ENCODE results near the gene RASA4.
"Not testable (repeated sequence)": the region's sequence is repeated elsewhere in the genome, so short reads cannot be mapped to it uniquely, and the experiment has no call there.

DNA sequence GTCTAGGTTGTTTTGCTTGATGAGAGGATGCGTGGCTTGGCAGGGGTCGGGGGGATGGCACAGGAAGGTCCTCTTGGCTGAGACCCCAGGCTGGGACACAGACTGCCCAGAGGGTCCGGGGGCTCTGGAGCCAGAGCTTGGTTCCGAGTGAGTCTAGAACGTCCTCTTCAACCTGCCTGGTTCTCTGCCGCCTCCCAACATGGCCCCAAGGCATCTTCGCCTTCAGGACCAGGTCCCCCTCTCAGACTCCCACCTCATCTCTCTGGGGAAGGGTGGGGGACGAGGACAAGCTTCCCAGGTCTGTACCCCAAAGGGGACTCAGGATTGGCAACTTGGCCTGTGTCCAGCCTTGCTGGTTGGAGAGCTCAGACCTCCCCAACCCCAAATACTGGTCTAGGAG, 74.5 kb downstream of the RASA4 start:
- not testable (repeated sequence) for TF ChIP-seq CTCF, EZH2, EZH2phosphoT487 (IDR thresholded peaks at IDR 0.05)

Measured in neural progenitor cell (in vitro differentiated cells).